ENCODE measurements around the gene LONP2. TPM values are rescaled to one million over a fixed set of nuclear protein-coding genes. Genes with fewer than 3 reads are reported as not detected.

Gene LONP2
- total and polyA plus RNA-seq, 9 of the 15 experiments (the other 6 are each of a cell fraction or from before 2014, with no cell fraction given): 8.1 to 41.2 (median 25.6) TPM

DNA sequence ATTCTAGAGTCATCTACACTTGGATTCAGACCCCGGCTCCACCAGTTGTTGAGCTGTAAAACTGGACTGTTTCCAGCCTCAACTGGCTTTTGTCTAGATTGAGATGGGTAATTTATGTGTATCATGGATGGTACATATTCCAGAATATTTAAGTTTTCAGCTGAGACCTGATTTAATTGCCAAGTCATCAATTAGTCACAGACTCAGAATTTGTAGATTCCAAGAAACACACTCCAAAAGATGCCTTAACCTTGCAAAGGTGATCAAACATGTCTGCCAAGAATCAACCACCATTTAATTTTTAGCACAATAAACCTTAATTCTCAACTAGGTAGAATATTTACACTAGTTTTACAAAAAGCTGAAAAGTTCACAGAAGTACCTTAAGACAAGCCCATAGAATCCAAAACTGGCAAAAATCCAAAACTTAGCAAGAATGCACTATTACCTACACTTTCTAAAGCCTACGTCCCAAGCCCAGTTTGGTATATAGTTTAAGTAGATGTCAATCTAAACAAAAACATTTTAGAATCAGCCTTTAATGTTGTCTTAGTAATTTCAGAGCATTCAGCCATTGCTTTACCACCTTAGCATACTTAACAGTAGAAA, 123.4 kb downstream of the LONP2 start:
- FAIRE-seq (peak; percentile 19), ATAC-seq (no peak), DNase-seq (ENCODE audit: extremely low read depth in 1 of 4, low spot score in 3 of 4) (no peak)
- H3K36me3 ChIP-seq (ENCODE audit: control insufficient read depth, insufficient read depth, low read length): no peaks in the 10 kb centered on the region
- peaks cover 96% of the 10 kb centered on the region for H3K79me2 ChIP-seq (ENCODE audit: control insufficient read depth, insufficient read depth, low read length)
- no peak overlapping the region for H3K4me3 ChIP-seq
- intact Hi-C loops (cut with micrococcal nuclease) (loop anchor here (2.0 to 5.0 kb wide), 2 partner anchors 17 to 255 kb away; partner anchors contain the start of gene SIAH1), in situ Hi-C loops (cut with MboI) (no loop called here)
- ChIA-PET CTCF (ENCODE audit: low intra/inter-chr PET ratio) (no interaction called here), POLR2A (interaction anchor here (3.8 to 4.7 kb wide), 4 partner anchors 9 to 16 kb away, joined by 25 to 48 read pairs (median 32); no protein-coding TSS in a partner anchor)
- peak overlapping the region; percentile 80; the same call in 2 of the 3 replicates for H3K27ac ChIP-seq (ENCODE audit: extremely low read depth, low read depth, low read length)
- H3K9me1 ChIP-seq (ENCODE audit: control insufficient read depth, insufficient read depth, low read length): no peaks in the 10 kb centered on the region
- no peak overlapping the region for H3K4me2 ChIP-seq (ENCODE audit: insufficient read depth, low read length)
- no peaks in the 10 kb centered on the region for H3K27me3 ChIP-seq (ENCODE audit: control insufficient read depth in 2 of 2, insufficient read depth in 2 of 2, low read length in 2 of 2)
- peak overlapping the region in 1 of 2 experiments; percentile 87; a peak in 1 of 4 replicates for H3K9ac ChIP-seq (ENCODE audit: insufficient read depth in 1 of 2, low read depth in 2 of 2, low read length in 2 of 2)
- H2AFZ ChIP-seq (ENCODE audit: low read depth, low read length): no peak overlapping the region
- H3K4me1 ChIP-seq (replicated peaks in 1 of 2; ENCODE audit: control insufficient read depth in 2 of 2, insufficient read depth in 2 of 2, low read length in 2 of 2): peaks cover 13 to 24% of the 10 kb centered on the region in 2 experiments; a peak in 4 of 5 replicates
- WGBS (ENCODE audit: insufficient coverage, low coverage, missing lambda C conversion rate): 31% methylated on average over 2 of the region's 2 CpGs
- no TSS peak for BruUV-seq (replicated peaks)
- H3K9me3 ChIP-seq (replicated peaks; ENCODE audit: control insufficient read depth, insufficient read depth, low read depth, low read length): no peaks in the 10 kb centered on the region
- peaks cover 12% of the 10 kb centered on the region for H4K20me1 ChIP-seq (replicated peaks; ENCODE audit: control insufficient read depth, insufficient read depth, low read length)
- TF ChIP-seq SRSF3 (IDR thresholded peaks at IDR 0.05; ENCODE audit: insufficient read depth, low read length): no peak
- TF ChIP-seq BMI1 (IDR thresholded peaks at IDR 0.05; ENCODE audit: low read length): no peak
- TF ChIP-seq, protein P1, sequence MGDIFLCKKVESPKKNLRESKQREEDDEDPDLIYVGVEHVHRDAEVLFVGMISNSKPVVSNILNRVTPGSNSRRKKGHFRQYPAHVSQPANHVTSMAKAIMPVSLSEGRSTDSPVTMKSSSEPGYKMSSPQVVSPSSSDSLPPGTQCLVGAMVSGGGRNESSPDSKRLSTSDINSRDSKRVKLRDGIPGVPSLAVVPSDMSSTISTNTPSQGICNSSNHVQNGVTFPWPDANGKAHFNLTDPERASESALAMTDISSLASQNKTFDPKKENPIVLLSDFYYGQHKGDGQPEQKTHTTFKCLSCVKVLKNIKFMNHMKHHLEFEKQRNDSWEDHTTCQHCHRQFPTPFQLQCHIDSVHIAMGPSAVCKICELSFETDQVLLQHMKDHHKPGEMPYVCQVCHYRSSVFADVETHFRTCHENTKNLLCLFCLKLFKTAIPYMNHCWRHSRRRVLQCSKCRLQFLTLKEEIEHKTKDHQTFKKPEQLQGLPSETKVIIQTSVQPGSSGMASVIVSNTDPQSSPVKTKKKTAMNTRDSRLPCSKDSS (IDR thresholded peaks at IDR 0.05; ENCODE audit: low read depth, partially characterized antibody): no peak
- TF ChIP-seq EZH2 (IDR thresholded peaks at IDR 0.05; ENCODE audit: borderline replicate concordance, low read depth, low read length): no peak
- TF ChIP-seq GATA2 (CRISPR knock-in tag; IDR thresholded peaks at IDR 0.05): no peak
- TF ChIP-seq MAX (CRISPR knock-in tag; IDR thresholded peaks at IDR 0.05): no peak
- no peak for TF ChIP-seq SNAPC5 (CRISPR knock-in tag; IDR thresholded peaks at IDR 0.05)
- TF ChIP-seq MCM7 (IDR thresholded peaks at IDR 0.05): no peak
- TF ChIP-seq BRD4 (IDR thresholded peaks at IDR 0.05): no peak
- peak; percentile 94 for TF ChIP-seq MAFF (IDR thresholded peaks at IDR 0.05; ENCODE audit: low read length)
- TF ChIP-seq CBFB (CRISPR knock-in tag; IDR thresholded peaks at IDR 0.05): no peak
- no peak for TF ChIP-seq CREB5 (CRISPR knock-in tag; IDR thresholded peaks at IDR 0.05)
- TF ChIP-seq MTA2 (IDR thresholded peaks at IDR 0.05; ENCODE audit: low read depth): no peak
- TF ChIP-seq, protein P2, sequence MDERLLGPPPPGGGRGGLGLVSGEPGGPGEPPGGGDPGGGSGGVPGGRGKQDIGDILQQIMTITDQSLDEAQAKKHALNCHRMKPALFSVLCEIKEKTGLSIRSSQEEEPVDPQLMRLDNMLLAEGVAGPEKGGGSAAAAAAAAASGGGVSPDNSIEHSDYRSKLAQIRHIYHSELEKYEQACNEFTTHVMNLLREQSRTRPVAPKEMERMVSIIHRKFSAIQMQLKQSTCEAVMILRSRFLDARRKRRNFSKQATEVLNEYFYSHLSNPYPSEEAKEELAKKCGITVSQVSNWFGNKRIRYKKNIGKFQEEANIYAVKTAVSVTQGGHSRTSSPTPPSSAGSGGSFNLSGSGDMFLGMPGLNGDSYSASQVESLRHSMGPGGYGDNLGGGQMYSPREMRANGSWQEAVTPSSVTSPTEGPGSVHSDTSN (CRISPR knock-in tag; IDR thresholded peaks at IDR 0.05; ENCODE audit: low read depth): no peak
- TF ChIP-seq, protein P2 (tag; conservative IDR thresholded peaks at IDR 0.05; ENCODE audit: low read depth): no peak
- TF ChIP-seq THRA (IDR thresholded peaks at IDR 0.05): no peak
